IPS-15b (cell line): ENCODE measurements around the gene IPO11.
"Not testable (repeated sequence)": the region's sequence is repeated elsewhere in the genome, so short reads cannot be mapped to it uniquely, and the experiment has no call there.

Experiments
- H3K27me3 ChIP-seq: one replicate; pipeline ENCODE4 v1.6.1; 2013; ENCODE audit warnings: low read length; ENCODE audit not compliant: control insufficient read depth, insufficient read depth
- H3K36me3 ChIP-seq: one replicate; pipeline ENCODE4 v1.6.1; 2013; ENCODE audit warnings: low read length; ENCODE audit not compliant: control insufficient read depth, insufficient read depth
- H3K4me1 ChIP-seq: one replicate; pipeline ENCODE4 v1.6.1; 2013; ENCODE audit warnings: mild to moderate bottlenecking, low read length; ENCODE audit not compliant: control insufficient read depth, insufficient read depth
- H3K4me3 ChIP-seq: one replicate; pipeline ENCODE4 v1.5.1; 2013; ENCODE audit warnings: low read depth, low read length
- H3K9ac ChIP-seq: one replicate; pipeline ENCODE4 v1.6.1; 2013; ENCODE audit warnings: low read depth, mild to moderate bottlenecking, low read length
- H3K9me3 ChIP-seq: one replicate; pipeline ENCODE4 v1.6.1; 2013; ENCODE audit warnings: mild to moderate bottlenecking, low read length; ENCODE audit not compliant: control insufficient read depth, insufficient read depth

Gene IPO11

GRCh38 chr5:62560786-62561185 lies 148.2 kb downstream of the IPO11 start:
- H3K4me3 ChIP-seq: no peak overlapping the region
- H3K36me3 ChIP-seq: no peaks in the 10 kb centered on the region
- H3K9me3 ChIP-seq: no peaks in the 10 kb centered on the region
- H3K4me1 ChIP-seq: no peaks in the 10 kb centered on the region
- H3K27me3 ChIP-seq: no peaks in the 10 kb centered on the region
- H3K9ac ChIP-seq: no peak overlapping the region

- no peaks in the 10 kb centered on the region for H3K4me1 ChIP-seq
- no peak overlapping the region for H3K9ac ChIP-seq
- no peaks in the 10 kb centered on the region for H3K9me3 ChIP-seq
- no peaks in the 10 kb centered on the region for H3K36me3 ChIP-seq
- H3K4me3 ChIP-seq: no peak overlapping the region
- H3K27me3 ChIP-seq: no peaks in the 10 kb centered on the region
Observed at GRCh38 chr5:62561896-62562295, 149.3 kb downstream of the IPO11 start.

DNA sequence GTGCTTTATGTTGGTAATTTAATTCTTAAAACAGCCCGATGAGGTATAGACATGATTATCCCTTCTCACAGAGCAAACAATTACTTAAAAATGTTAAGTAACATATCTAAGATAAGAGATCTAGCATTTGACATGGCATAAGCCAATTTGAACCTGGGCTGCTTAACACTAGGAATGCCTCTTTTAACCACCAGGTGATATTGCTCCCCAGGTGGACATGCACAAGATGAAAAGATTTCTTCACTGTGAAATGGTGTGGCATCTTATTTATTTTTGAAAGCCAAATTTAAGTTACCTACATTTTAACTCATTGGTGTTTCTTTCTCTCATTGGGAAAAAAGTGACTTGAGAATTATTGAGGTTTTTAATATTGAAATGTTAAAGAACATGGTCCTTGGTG lies 150.3 kb downstream of the IPO11 start:
- Histone ChIP-seq H3K4me1 (no peaks in the 10 kb centered on the region), H3K4me3 (no peak overlapping the region), H3K36me3 (peaks cover 2% of the 10 kb centered on the region), H3K27me3 (no peaks in the 10 kb centered on the region), H3K9ac (no peak overlapping the region), H3K9me3 (no peaks in the 10 kb centered on the region)

- Histone ChIP-seq H3K4me3 (no peak overlapping the region), H3K27me3 (no peaks in the 10 kb centered on the region), H3K4me1 (peaks cover under 1% of the 10 kb centered on the region), H3K9me3 (no peaks in the 10 kb centered on the region), H3K9ac (no peak overlapping the region), H3K36me3 (peaks cover 2% of the 10 kb centered on the region)
Observed at GRCh38 chr5:62564101-62564500, 151.5 kb downstream of the IPO11 start.

GRCh38 chr5:62565740-62566139 lies 153.2 kb downstream of the IPO11 start:
- not testable (repeated sequence) for H3K27me3 ChIP-seq, H3K4me1 ChIP-seq, H3K9ac ChIP-seq, H3K9me3 ChIP-seq, H3K4me3 ChIP-seq, H3K36me3 ChIP-seq

DNA sequence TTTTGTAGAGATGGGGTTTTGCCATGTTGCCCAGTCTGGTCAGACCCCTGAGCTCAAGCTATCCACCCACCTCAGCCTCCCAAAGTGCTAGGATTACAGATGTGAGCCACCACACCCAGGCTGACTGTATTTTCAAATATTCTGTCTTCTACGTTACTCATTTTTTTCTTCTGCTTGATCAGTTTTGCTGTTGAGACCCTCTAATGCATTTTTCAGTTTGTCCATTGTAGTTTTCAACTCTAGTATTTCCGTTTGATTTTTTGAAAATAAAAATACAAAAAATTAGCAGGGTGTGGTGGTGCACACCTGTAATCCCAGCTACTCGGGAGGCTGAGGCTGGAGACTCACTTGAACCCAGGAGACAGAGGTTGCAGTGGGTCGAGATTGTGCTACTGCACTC lies 155.6 kb downstream of the IPO11 start:
- H3K27me3 ChIP-seq: no peaks in the 10 kb centered on the region
- no peak overlapping the region for H3K4me3 ChIP-seq
- peaks cover 2% of the 10 kb centered on the region for H3K36me3 ChIP-seq

GRCh38 chr5:62568800-62569432 lies 156.4 kb downstream of the IPO11 start:
- H3K36me3 ChIP-seq: peaks cover 2% of the 10 kb centered on the region
- no peak overlapping the region for H3K9ac ChIP-seq
- no peak overlapping the region for H3K4me3 ChIP-seq
- no peaks in the 10 kb centered on the region for H3K9me3 ChIP-seq
- H3K4me1 ChIP-seq: peaks cover 4% of the 10 kb centered on the region
- no peaks in the 10 kb centered on the region for H3K27me3 ChIP-seq

More for the DNA sequence above, 155.6 kb downstream of the IPO11 start:
- Histone ChIP-seq H3K9me3 (no peaks in the 10 kb centered on the region), H3K9ac (no peak overlapping the region), H3K4me1 (peaks cover 4% of the 10 kb centered on the region)

- H3K4me3 ChIP-seq: no peak overlapping the region
- no peaks in the 10 kb centered on the region for H3K27me3 ChIP-seq
- peaks cover 2% of the 10 kb centered on the region for H3K36me3 ChIP-seq
- no peaks in the 10 kb centered on the region for H3K9me3 ChIP-seq
- H3K4me1 ChIP-seq: peaks cover 4% of the 10 kb centered on the region
- H3K9ac ChIP-seq: no peak overlapping the region
Observed at GRCh38 chr5:62569470-62569869, 156.9 kb downstream of the IPO11 start.

DNA sequence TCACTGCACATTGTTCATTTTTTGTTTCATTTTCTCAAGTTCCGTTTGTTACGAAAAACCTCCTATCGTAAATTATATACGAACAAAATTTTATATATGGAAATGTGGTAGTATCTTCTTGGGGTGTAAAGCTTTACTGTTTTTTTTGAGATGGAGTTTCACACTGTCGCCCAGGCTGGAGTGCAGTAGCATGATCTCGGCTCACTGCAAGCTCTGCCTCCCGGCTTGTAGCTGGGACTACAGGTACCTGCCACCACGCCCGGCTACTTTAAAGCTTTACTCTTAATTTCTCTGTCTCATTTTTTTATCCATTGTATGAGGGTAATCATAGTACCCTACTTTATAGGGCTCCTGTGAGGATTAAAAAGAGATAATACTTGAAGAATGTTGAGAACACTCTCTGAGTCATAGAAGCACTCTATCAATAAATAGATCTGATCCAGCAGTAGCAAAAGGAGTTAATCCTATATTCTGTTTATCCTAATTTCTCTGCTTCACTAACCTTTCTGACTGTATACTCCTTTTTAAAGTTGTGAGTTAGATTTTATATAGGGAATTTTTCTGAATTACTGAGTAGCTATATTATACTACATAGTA lies 160.5 kb downstream of the IPO11 start:
- Histone ChIP-seq H3K4me3 (no peak overlapping the region), H3K36me3 (no peaks in the 10 kb centered on the region), H3K9me3 (no peaks in the 10 kb centered on the region), H3K9ac (no peak overlapping the region), H3K4me1 (peaks cover 4% of the 10 kb centered on the region), H3K27me3 (no peaks in the 10 kb centered on the region)

GRCh38 chr5:62574599-62574998 lies 162.0 kb downstream of the IPO11 start:
- H3K36me3 ChIP-seq: no peaks in the 10 kb centered on the region
- no peaks in the 10 kb centered on the region for H3K9me3 ChIP-seq
- H3K9ac ChIP-seq: no peak overlapping the region
- H3K4me1 ChIP-seq: no peaks in the 10 kb centered on the region
- H3K27me3 ChIP-seq: no peaks in the 10 kb centered on the region
- no peak overlapping the region for H3K4me3 ChIP-seq

DNA sequence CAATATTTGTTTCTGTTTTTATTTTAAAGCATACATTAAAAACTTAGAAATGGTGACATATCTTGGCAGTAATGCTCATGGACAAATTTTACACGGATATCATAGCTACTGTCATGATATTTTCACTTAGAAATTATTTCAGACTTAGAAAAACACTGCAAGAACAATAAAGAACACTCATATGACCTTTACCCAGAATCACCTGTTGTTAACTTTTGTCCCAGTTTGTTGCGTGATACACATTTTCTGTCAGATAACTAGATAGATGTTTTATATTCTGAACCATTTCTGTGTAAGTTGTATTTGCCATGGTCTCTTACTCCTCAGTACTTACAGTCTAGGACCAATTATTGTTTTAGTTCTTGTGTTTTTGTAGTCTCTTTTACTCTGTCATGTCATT lies 162.5 kb downstream of the IPO11 start:
- H3K9me3 ChIP-seq: no peaks in the 10 kb centered on the region
- H3K36me3 ChIP-seq: no peaks in the 10 kb centered on the region
- no peak overlapping the region for H3K4me3 ChIP-seq
- H3K9ac ChIP-seq: no peak overlapping the region
- H3K27me3 ChIP-seq: no peaks in the 10 kb centered on the region
- no peaks in the 10 kb centered on the region for H3K4me1 ChIP-seq

DNA sequence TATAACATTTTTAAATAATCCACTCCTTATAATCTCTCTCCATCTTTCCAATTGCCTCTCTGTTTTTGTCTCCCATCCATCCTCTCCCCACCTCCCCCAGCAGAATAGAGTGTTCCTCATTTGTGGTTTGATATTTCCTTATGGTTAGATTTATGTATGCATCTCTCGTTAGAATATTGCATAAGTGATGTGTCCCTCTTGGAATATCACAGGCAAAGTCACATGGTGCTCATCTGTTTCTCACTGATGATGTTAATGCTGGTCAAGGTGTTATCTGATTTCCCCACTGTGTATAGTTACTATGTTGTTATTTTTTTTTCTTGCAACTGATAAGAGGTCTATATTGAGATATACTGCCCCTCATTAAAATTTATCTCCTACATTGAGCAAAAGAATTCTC lies 162.9 kb downstream of the IPO11 start:
- Histone ChIP-seq H3K9ac (no peak overlapping the region), H3K9me3 (no peaks in the 10 kb centered on the region), H3K4me3 (no peak overlapping the region), H3K4me1 (no peaks in the 10 kb centered on the region), H3K27me3 (no peaks in the 10 kb centered on the region), H3K36me3 (no peaks in the 10 kb centered on the region)
